ENCODE results near the gene VAC14. TPM values are rescaled to one million over a fixed set of nuclear protein-coding genes. Genes with fewer than 3 reads are reported as not detected.

Gene VAC14
- total RNA-seq, 4 donors from 2014 or later = 23.5 to 44.1 (median 29.8) TPM

- Histone ChIP-seq H3K9me3 (peaks cover 0 to 8% (median 0%) of the 10 kb centered on the region in 3 donors), H3K27ac (no peak overlapping the region), H3K4me3 (peak overlapping the region; percentile 59 to 94), H3K36me3 (peaks cover 0 to 17% of the 10 kb centered on the region in 2 donors), H3K27me3 (peaks cover 9% of the 10 kb centered on the region), H3K4me1 (peaks cover 0 to 27% (median 10%) of the 10 kb centered on the region in 3 donors)
- 89% methylated on average over 3 of the region's 3 CpGs; no CpG with 5 or more reads in 1 of the 2 donors for WGBS, 2 donors (ENCODE audit: low coverage in 1 of 2)
- TF ChIP-seq EP300 (IDR thresholded peaks at IDR 0.05) (no peak), POLR2AphosphoS5 (IDR thresholded peaks at IDR 0.05) (no peak), CTCF (IDR thresholded peaks at IDR 0.05) (no peak), POLR2A (IDR thresholded peaks at IDR 0.05) (no peak)
- no peak for ATAC-seq
Observed at GRCh38 chr16:70801611-70802010, 653 bp upstream of the VAC14 start.

DNA sequence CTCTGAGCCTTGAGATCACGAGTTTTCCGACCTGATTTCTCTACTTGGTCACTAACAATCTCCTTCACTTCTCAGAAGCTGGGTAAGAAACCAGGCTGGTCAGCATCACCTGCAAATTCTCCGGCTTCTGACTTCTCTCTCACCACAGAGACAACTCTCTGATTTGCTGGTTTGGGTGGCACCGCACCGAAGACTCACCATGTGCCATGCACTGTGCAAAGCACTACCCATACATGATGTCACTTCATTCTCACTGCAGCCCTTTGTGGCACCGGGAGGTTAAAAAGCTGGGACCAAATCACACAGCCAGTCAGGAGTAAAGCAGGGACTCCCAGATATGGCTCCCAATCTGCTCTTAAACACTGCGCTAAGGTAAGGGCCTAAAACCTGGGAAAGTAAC, 647 bp downstream of the VAC14 start:
- WGBS, 2 donors (ENCODE audit: low coverage in 1 of 2) = 23% methylated on average over 3 to 7 of the region's 7 CpGs

GRCh38 chr16:70796301-70796700, 4.7 kb downstream of the VAC14 start:
- WGBS, 2 donors (ENCODE audit: low coverage in 1 of 2) = 88 to 100% methylated on average over 1 to 2 of the region's 3 CpGs
- Histone ChIP-seq H3K4me3 (no peak overlapping the region), H3K9me3 (no peaks in the 10 kb centered on the region), H3K36me3 (peaks cover 0 to 20% of the 10 kb centered on the region in 2 donors), H3K27me3 (no peaks in the 10 kb centered on the region), H3K27ac (no peak overlapping the region), H3K4me1 (peaks cover 0 to 23% (median 10%) of the 10 kb centered on the region in 3 donors)
- TF ChIP-seq POLR2A (IDR thresholded peaks at IDR 0.05) (no peak), EP300 (IDR thresholded peaks at IDR 0.05) (no peak), CTCF (IDR thresholded peaks at IDR 0.05) (no peak), POLR2AphosphoS5 (IDR thresholded peaks at IDR 0.05) (no peak)
- no peak for ATAC-seq

More for the DNA sequence above, 647 bp downstream of the VAC14 start:
- TF ChIP-seq POLR2AphosphoS5 (IDR thresholded peaks at IDR 0.05) (no peak), POLR2A (IDR thresholded peaks at IDR 0.05) (no peak)
- ATAC-seq = no peak
- peak overlapping the region in 3 of 4 donors; percentile 65 to 81 (median 79) for H3K27ac ChIP-seq
- peaks cover 0 to 20% of the 10 kb centered on the region in 2 donors for H3K36me3 ChIP-seq
- peaks cover 0 to 8% (median 0%) of the 10 kb centered on the region in 3 donors for H3K9me3 ChIP-seq
- H3K4me1 ChIP-seq = peaks cover 0 to 27% (median 10%) of the 10 kb centered on the region in 3 donors
- peak overlapping the region; percentile 59 to 94 for H3K4me3 ChIP-seq
- peaks cover 3% of the 10 kb centered on the region for H3K27me3 ChIP-seq

- H3K36me3 ChIP-seq = peaks cover 0 to 20% of the 10 kb centered on the region in 2 donors
- H3K4me3 ChIP-seq = no peak overlapping the region
- H3K27ac ChIP-seq = no peak overlapping the region
- TF ChIP-seq EP300 (IDR thresholded peaks at IDR 0.05) (no peak), CTCF (IDR thresholded peaks at IDR 0.05) (no peak), POLR2A (IDR thresholded peaks at IDR 0.05) (no peak), POLR2AphosphoS5 (IDR thresholded peaks at IDR 0.05) (no peak)
- H3K27me3 ChIP-seq = no peaks in the 10 kb centered on the region
- H3K4me1 ChIP-seq = peaks cover 0 to 17% (median 9%) of the 10 kb centered on the region in 3 donors
- H3K9me3 ChIP-seq = no peaks in the 10 kb centered on the region
- WGBS, 2 donors (ENCODE audit: low coverage in 1 of 2) = 85% methylated on average over 10 of the region's 12 CpGs; no CpG with 5 or more reads in 1 of the 2 donors
- no peak for ATAC-seq
Observed at GRCh38 chr16:70795296-70795912, 5.6 kb downstream of the VAC14 start.

- ATAC-seq = no peak
- Histone ChIP-seq H3K36me3 (peaks cover 0 to 26% of the 10 kb centered on the region in 2 donors), H3K4me3 (no peak overlapping the region), H3K27ac (no peak overlapping the region), H3K27me3 (no peaks in the 10 kb centered on the region), H3K9me3 (no peaks in the 10 kb centered on the region), H3K4me1 (peaks cover 0 to 3% (median 3%) of the 10 kb centered on the region in 3 donors)
- WGBS, 2 donors (ENCODE audit: low coverage in 1 of 2) = 85% methylated on average over 6 to 8 of the region's 8 CpGs
- no peak for TF ChIP-seq EP300 (IDR thresholded peaks at IDR 0.05)
- no peak for TF ChIP-seq POLR2AphosphoS5 (IDR thresholded peaks at IDR 0.05)
- TF ChIP-seq POLR2A (IDR thresholded peaks at IDR 0.05) = no peak
- no peak for TF ChIP-seq CTCF (IDR thresholded peaks at IDR 0.05)
Observed at GRCh38 chr16:70793851-70794502, 7.0 kb downstream of the VAC14 start.
